Measurements from ENCODE around the gene PRKG1. TPM values are rescaled to one million over a fixed set of nuclear protein-coding genes. Genes with fewer than 3 reads are reported as not detected.

Gene PRKG1
- total RNA-seq, 5 donors from 2014 or later (not counting 1 experiment from before 2014, with no cell fraction given), result 0.03 to 0.26 (median 0.19) TPM; not detected in 1

DNA sequence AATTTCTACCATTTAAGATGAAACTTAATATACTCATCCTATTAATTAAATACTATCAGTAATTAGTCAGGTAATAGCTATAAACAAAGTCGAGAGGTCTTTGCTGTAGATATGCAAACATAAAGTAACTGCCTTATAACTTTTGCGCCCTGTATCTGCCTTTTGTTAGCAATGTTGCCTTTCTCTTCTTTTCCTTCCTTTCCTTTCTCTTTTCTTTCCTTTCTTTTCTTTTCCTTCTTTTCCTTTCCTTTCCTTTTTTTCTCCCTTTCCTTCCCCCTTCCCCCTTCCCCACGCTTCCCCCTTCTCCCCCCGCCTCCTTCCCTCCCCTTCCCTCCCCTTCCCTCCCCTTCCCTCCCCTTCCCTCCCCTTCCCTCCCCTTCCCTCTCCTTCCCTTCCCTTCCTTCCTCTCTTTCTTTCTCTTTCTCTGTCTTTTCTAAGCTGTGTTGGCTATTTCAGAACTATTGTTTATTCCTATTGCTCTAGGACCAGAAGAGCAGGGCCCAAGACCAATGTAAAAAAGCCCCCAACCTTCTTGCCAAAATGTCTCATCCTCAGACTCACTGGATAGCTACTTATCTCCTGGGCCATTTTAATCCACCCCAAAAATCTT, 1174.5 kb downstream of the PRKG1 start:
- DNase-seq (no peak), ATAC-seq (replicated peaks in 1 of 4) (no peak)
- Histone ChIP-seq H3K27me3 (replicated peaks in 1 of 2; ENCODE audit: control insufficient read depth in 2 of 2, extremely low read depth in 1 of 2, insufficient read depth in 2 of 2, low read length in 1 of 2) (no peaks in the 10 kb centered on the region), H3K36me3 (ENCODE audit: control insufficient read depth in 2 of 2, extremely low read depth in 1 of 2, insufficient read depth in 1 of 2, low read length in 1 of 2) (no peaks in the 10 kb centered on the region), H3K9me3 (no peaks in the 10 kb centered on the region), H3K4me1 (ENCODE audit: control insufficient read depth in 1 of 2, extremely low read depth in 1 of 2, insufficient read depth in 2 of 2, low read length in 2 of 2) (no peaks in the 10 kb centered on the region), H3K27ac (ENCODE audit: low read length) (no peak overlapping the region), H3K4me3 (ENCODE audit: control insufficient read depth in 1 of 2, extremely low read depth in 1 of 2, low read length in 1 of 2) (no peak overlapping the region)
- Mint-ChIP-seq H3K27ac (no peak overlapping the region), H3K27me3 (peaks cover 0 to 3% of the 10 kb centered on the region in 2 donors), H3K9me3 (no peaks in the 10 kb centered on the region), H3K36me3 (no peaks in the 10 kb centered on the region), H3K4me1 (no peaks in the 10 kb centered on the region), H3K4me3 (no peak overlapping the region)
- no CpG with 5 or more reads among the region's 4 CpGs for WGBS (ENCODE audit: insufficient coverage)
- ChIA-PET CTCF (no interaction called here), POLR2A (no interaction called here)

DNA sequence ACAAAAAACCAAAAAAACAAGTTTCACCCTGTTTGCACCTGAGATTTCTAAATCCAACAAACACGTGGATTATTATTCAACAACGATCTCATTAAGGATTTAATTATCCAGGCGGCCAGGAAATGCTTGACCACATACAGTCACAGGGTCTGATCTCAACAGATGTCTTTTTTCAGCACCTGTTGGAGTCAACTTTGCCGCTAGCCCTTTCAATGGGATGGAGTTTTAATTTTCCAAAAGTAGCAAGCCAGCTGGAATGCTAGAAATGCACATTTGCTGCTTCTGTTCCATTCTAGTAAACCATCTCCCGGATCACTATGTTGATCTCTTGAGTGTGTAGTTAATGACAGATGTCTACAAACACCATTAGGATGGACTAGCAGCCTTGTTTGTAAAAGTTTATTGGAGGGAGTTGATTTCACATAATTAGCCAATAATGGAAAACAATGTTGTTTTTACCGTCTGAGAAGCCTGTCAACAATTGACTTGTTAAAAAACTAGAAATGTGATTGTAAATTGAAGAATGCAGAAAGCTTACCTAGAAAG, 1175.6 kb downstream of the PRKG1 start:
- no peaks in the 10 kb centered on the region for H3K36me3 Mint-ChIP-seq
- no peaks in the 10 kb centered on the region for H3K36me3 ChIP-seq (ENCODE audit: control insufficient read depth in 2 of 2, extremely low read depth in 1 of 2, insufficient read depth in 1 of 2, low read length in 1 of 2)
- no peak overlapping the region for H3K4me3 Mint-ChIP-seq
- ATAC-seq (replicated peaks in 1 of 4) (no peak), DNase-seq (no peak)
- H3K27me3 Mint-ChIP-seq, result peaks cover 0 to 3% of the 10 kb centered on the region in 2 donors
- H3K4me1 ChIP-seq (ENCODE audit: control insufficient read depth in 1 of 2, extremely low read depth in 1 of 2, insufficient read depth in 2 of 2, low read length in 2 of 2), result no peaks in the 10 kb centered on the region
- H3K9me3 Mint-ChIP-seq, result no peaks in the 10 kb centered on the region
- no peak overlapping the region for H3K4me3 ChIP-seq (ENCODE audit: control insufficient read depth in 1 of 2, extremely low read depth in 1 of 2, low read length in 1 of 2)
- CTCF ChIA-PET, result interaction anchor here in 1 of 2 donors (0.6 kb wide), 1 partner anchor 14 kb away, joined by 5 read pairs; no protein-coding TSS in a partner anchor
- H3K27ac Mint-ChIP-seq, result no peak overlapping the region
- no peaks in the 10 kb centered on the region for H3K4me1 Mint-ChIP-seq
- POLR2A ChIA-PET, result no interaction called here
- 93% methylated on average over 3 of the region's 6 CpGs for WGBS (ENCODE audit: insufficient coverage)
- no peak overlapping the region for H3K27ac ChIP-seq (ENCODE audit: low read length)
- no peaks in the 10 kb centered on the region for H3K9me3 ChIP-seq
- H3K27me3 ChIP-seq (replicated peaks in 1 of 2; ENCODE audit: control insufficient read depth in 2 of 2, extremely low read depth in 1 of 2, insufficient read depth in 2 of 2, low read length in 1 of 2), result no peaks in the 10 kb centered on the region

DNA sequence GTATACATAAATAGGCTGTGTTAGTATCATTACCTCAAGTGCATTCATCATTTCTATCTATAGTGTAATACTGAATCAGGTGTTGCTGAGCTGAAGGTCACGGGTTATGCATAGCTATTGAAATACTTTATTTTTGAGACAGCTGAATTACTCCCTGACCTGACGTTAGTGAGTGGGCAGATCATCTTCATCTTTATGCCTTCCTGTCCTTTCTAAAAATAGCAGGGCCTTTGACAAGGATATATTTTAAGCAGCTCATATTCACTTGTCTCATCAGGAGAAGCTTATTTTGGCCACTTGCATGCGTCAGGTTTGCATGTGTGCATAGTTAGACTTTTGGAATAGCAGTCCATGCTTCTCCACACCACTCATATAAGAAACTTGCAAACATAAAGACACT, 1176.2 kb downstream of the PRKG1 start:
- ATAC-seq (replicated peaks in 1 of 4) (no peak), DNase-seq (no peak)
- no peak overlapping the region for H3K4me3 ChIP-seq (ENCODE audit: control insufficient read depth in 1 of 2, extremely low read depth in 1 of 2, low read length in 1 of 2)
- Mint-ChIP-seq H3K27me3 (peaks cover 0 to 3% of the 10 kb centered on the region in 2 donors), H3K27ac (no peak overlapping the region), H3K9me3 (no peaks in the 10 kb centered on the region), H3K4me3 (no peak overlapping the region), H3K36me3 (no peaks in the 10 kb centered on the region), H3K4me1 (no peaks in the 10 kb centered on the region)
- H3K36me3 ChIP-seq (ENCODE audit: control insufficient read depth in 2 of 2, extremely low read depth in 1 of 2, insufficient read depth in 1 of 2, low read length in 1 of 2), result no peaks in the 10 kb centered on the region
- no peak overlapping the region for H3K27ac ChIP-seq (ENCODE audit: low read length)
- H3K27me3 ChIP-seq (replicated peaks in 1 of 2; ENCODE audit: control insufficient read depth in 2 of 2, extremely low read depth in 1 of 2, insufficient read depth in 2 of 2, low read length in 1 of 2), result no peaks in the 10 kb centered on the region
- H3K4me1 ChIP-seq (ENCODE audit: control insufficient read depth in 1 of 2, extremely low read depth in 1 of 2, insufficient read depth in 2 of 2, low read length in 2 of 2), result no peaks in the 10 kb centered on the region
- CTCF ChIA-PET, result interaction anchor here in 1 of 2 donors (0.6 kb wide), 1 partner anchor 13 kb away, joined by 5 read pairs; no protein-coding TSS in a partner anchor
- POLR2A ChIA-PET, result no interaction called here
- no peaks in the 10 kb centered on the region for H3K9me3 ChIP-seq
- WGBS (ENCODE audit: insufficient coverage), result 83% methylated on average over 1 of the region's 3 CpGs

DNA sequence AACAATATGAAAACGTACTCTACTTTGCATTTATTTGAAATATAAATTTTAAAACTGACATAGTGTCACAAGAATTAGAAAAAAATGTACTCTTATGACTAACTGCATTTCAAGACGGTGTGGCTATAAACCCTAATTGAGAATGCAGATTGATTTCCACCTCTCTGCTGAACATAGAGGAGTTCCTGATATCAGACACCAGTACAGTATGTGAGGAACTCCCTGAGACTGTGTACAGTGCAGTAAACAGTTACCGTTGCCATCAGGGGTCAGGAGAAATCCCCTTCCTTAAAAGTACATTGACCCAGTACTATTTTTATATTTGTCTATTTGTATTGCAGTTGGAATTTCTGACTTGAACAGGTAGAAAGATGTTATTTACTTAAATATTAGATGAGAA, 1178.0 kb downstream of the PRKG1 start:
- H3K4me3 Mint-ChIP-seq, result no peak overlapping the region
- no peak for DNase-seq
- Histone ChIP-seq H3K27me3 (replicated peaks in 1 of 2; ENCODE audit: control insufficient read depth in 2 of 2, extremely low read depth in 1 of 2, insufficient read depth in 2 of 2, low read length in 1 of 2) (no peaks in the 10 kb centered on the region), H3K36me3 (ENCODE audit: control insufficient read depth in 2 of 2, extremely low read depth in 1 of 2, insufficient read depth in 1 of 2, low read length in 1 of 2) (no peaks in the 10 kb centered on the region), H3K4me1 (ENCODE audit: control insufficient read depth in 1 of 2, extremely low read depth in 1 of 2, insufficient read depth in 2 of 2, low read length in 2 of 2) (no peaks in the 10 kb centered on the region), H3K27ac (ENCODE audit: low read length) (no peak overlapping the region), H3K9me3 (no peaks in the 10 kb centered on the region), H3K4me3 (ENCODE audit: control insufficient read depth in 1 of 2, extremely low read depth in 1 of 2, low read length in 1 of 2) (no peak overlapping the region)
- no peak overlapping the region for H3K27ac Mint-ChIP-seq
- no peaks in the 10 kb centered on the region for H3K4me1 Mint-ChIP-seq
- ATAC-seq (replicated peaks in 1 of 4), result no peak
- no peaks in the 10 kb centered on the region for H3K9me3 Mint-ChIP-seq
- H3K27me3 Mint-ChIP-seq, result peaks cover 0 to 3% of the 10 kb centered on the region in 2 donors
- CTCF ChIA-PET, result no interaction called here
- POLR2A ChIA-PET, result no interaction called here
- WGBS (ENCODE audit: insufficient coverage), result no CpG with 5 or more reads among the region's 3 CpGs
- no peaks in the 10 kb centered on the region for H3K36me3 Mint-ChIP-seq

DNA sequence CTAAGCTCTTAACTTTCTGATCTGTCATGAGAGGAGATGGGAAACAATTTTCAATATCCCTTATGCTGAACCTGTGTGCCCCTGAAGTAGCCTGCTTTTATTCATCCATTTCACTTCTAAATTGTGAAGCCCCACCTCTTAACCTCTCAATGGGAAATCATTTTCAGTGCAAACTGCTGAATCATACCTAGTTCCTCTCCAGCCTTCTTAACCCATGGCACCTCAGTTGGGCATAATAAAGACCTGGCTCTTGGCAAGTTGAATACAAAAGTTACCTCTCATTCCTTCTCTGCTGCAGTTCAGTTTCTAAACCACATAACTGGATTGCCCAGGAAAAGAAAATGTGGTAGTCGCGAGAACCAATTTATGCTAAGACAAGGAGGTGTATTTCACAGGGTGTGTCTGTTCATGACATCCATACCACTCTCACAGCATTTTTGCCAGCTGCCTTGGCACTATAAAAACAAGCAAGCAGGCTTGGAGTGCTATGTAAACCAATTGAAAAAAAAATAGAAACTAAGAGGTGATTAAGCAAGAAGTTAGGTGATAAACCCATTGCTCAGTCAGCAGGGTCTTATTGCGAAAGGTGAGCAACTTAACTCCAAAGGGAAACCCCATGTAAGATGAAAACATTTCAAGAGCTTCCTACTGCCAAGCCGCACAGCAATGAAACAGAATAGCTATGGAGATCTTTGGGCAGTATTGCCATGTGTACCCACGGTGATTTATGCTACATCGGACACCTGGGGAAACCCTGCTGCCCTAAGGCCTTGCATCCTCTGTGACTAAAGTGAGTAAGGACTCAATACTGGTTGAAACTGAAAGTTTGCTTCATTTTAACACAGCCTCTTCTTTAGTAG, 1182.8 kb downstream of the PRKG1 start:
- Mint-ChIP-seq H3K27me3 (no peaks in the 10 kb centered on the region), H3K36me3 (no peaks in the 10 kb centered on the region), H3K9me3 (no peaks in the 10 kb centered on the region), H3K27ac (no peak overlapping the region), H3K4me3 (no peak overlapping the region), H3K4me1 (no peaks in the 10 kb centered on the region)
- ATAC-seq (replicated peaks in 1 of 4) (no peak), DNase-seq (no peak)
- POLR2A ChIA-PET, result no interaction called here
- Histone ChIP-seq H3K27ac (ENCODE audit: low read length) (no peak overlapping the region), H3K4me3 (ENCODE audit: control insufficient read depth in 1 of 2, extremely low read depth in 1 of 2, low read length in 1 of 2) (no peak overlapping the region), H3K36me3 (ENCODE audit: control insufficient read depth in 2 of 2, extremely low read depth in 1 of 2, insufficient read depth in 1 of 2, low read length in 1 of 2) (no peaks in the 10 kb centered on the region), H3K27me3 (replicated peaks in 1 of 2; ENCODE audit: control insufficient read depth in 2 of 2, extremely low read depth in 1 of 2, insufficient read depth in 2 of 2, low read length in 1 of 2) (no peaks in the 10 kb centered on the region), H3K9me3 (no peaks in the 10 kb centered on the region), H3K4me1 (ENCODE audit: control insufficient read depth in 1 of 2, extremely low read depth in 1 of 2, insufficient read depth in 2 of 2, low read length in 2 of 2) (no peaks in the 10 kb centered on the region)
- CTCF ChIA-PET, result no interaction called here
- 100% methylated on average over 1 of the region's 6 CpGs for WGBS (ENCODE audit: insufficient coverage)

DNA sequence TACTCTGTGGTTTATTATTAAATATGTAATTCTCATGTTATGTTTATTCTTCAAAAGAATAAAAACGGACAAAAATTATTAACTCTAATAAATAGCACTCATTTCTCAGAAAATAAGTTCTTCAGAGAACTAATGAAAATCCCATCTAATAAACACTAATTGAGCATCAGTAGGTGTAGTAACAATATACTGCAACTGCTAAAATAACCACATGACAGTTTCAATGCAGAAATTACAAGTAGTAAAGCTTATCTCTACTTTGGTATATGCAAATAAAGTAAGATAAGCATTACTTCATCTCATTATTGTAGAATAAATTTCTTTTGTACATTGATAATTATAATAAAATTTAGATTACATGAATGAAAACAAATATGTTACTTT, 1183.4 kb downstream of the PRKG1 start:
- no peaks in the 10 kb centered on the region for H3K9me3 ChIP-seq
- no peaks in the 10 kb centered on the region for H3K27me3 Mint-ChIP-seq
- no peaks in the 10 kb centered on the region for H3K36me3 Mint-ChIP-seq
- H3K4me1 Mint-ChIP-seq, result no peaks in the 10 kb centered on the region
- no peaks in the 10 kb centered on the region for H3K9me3 Mint-ChIP-seq
- H3K27ac Mint-ChIP-seq, result no peak overlapping the region
- ATAC-seq (replicated peaks in 1 of 4) (no peak), DNase-seq (no peak)
- no peaks in the 10 kb centered on the region for H3K4me1 ChIP-seq (ENCODE audit: control insufficient read depth in 1 of 2, extremely low read depth in 1 of 2, insufficient read depth in 2 of 2, low read length in 2 of 2)
- POLR2A ChIA-PET, result no interaction called here
- H3K4me3 ChIP-seq (ENCODE audit: control insufficient read depth in 1 of 2, extremely low read depth in 1 of 2, low read length in 1 of 2), result no peak overlapping the region
- no peaks in the 10 kb centered on the region for H3K36me3 ChIP-seq (ENCODE audit: control insufficient read depth in 2 of 2, extremely low read depth in 1 of 2, insufficient read depth in 1 of 2, low read length in 1 of 2)
- CTCF ChIA-PET, result no interaction called here
- no CpG with 5 or more reads among the region's 1 CpG for WGBS (ENCODE audit: insufficient coverage)
- no peaks in the 10 kb centered on the region for H3K27me3 ChIP-seq (replicated peaks in 1 of 2; ENCODE audit: control insufficient read depth in 2 of 2, extremely low read depth in 1 of 2, insufficient read depth in 2 of 2, low read length in 1 of 2)
- no peak overlapping the region for H3K4me3 Mint-ChIP-seq
- no peak overlapping the region for H3K27ac ChIP-seq (ENCODE audit: low read length)
